Liver (tissue), 3 donors: ENCODE data around the gene RASSF9.

Experiments
- RAD21 ChIP-seq, 2 donors: IDR thresholded peaks; 2 replicates each; pipeline ENCODE4 v1.6.1; 2016; ENCODE audit warnings: antibody characterized with exemption in 2 of 2, mild to moderate bottlenecking in 2 of 2
- TF ChIP-seq, protein P1 (sequence below): fragments of 150-350 bp; IDR thresholded peaks from 2 replicates; pipeline ENCODE4 v1.5.1; 2017; ENCODE audit warnings: improper control_type of control experiment, low read depth, low read length; ENCODE audit not compliant: missing input control
- donor health status: healthy.
- donor health status: healthy.

DNA sequence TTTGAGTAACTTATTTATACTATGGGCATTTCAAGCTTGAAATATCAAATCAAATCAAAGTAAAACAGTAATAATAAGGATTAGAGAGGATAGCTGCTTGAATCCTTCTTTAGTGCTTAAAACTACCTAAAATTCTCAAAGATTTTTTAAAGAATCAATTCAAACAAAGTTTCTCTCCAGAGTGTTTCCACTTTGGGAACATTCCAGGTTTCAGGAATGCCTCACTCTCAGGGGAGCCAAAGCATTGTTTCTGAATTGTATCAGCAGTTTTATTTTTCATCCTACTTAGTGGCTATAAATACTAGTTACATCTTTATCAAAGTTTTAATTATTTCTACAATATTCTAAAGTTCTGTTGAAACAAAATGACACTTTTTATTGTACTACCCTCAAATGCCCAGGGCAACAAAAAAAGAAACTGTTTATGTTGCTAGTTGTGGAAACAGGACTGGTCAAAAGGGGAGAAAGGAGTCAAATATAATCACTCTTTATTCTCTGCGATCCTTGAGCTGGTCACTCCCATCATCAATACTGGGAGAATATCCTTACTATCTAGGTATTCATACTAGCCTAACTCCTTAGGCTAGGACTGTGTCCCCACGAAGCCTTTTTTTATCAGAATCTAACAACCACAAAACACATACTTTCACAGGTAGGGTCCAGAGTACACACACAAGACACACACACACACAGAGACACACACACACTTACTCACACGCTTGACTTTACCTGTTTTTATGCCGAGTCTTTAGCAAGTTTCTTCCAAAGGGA, 598 bp downstream of the RASSF9 start:
- TF ChIP-seq, protein P1, sequence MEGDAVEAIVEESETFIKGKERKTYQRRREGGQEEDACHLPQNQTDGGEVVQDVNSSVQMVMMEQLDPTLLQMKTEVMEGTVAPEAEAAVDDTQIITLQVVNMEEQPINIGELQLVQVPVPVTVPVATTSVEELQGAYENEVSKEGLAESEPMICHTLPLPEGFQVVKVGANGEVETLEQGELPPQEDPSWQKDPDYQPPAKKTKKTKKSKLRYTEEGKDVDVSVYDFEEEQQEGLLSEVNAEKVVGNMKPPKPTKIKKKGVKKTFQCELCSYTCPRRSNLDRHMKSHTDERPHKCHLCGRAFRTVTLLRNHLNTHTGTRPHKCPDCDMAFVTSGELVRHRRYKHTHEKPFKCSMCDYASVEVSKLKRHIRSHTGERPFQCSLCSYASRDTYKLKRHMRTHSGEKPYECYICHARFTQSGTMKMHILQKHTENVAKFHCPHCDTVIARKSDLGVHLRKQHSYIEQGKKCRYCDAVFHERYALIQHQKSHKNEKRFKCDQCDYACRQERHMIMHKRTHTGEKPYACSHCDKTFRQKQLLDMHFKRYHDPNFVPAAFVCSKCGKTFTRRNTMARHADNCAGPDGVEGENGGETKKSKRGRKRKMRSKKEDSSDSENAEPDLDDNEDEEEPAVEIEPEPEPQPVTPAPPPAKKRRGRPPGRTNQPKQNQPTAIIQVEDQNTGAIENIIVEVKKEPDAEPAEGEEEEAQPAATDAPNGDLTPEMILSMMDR = no peak
- no peak for TF ChIP-seq RAD21 (IDR thresholded peaks at IDR 0.05)
